NOMO-1 (cell line): ENCODE data around the gene PSIP1.
"Not testable (repeated sequence)": the region's sequence is repeated elsewhere in the genome, so short reads cannot be mapped to it uniquely, and the experiment has no call there.

Experiments used
- DNase-seq, 2 experiments: peaks; one replicate each; lab custom pipeline; 2025; ENCODE audit not compliant: unreplicated experiment in 2 of 2; lab: John Stamatoyannopoulos, UW

PSIP1 gene

DNA sequence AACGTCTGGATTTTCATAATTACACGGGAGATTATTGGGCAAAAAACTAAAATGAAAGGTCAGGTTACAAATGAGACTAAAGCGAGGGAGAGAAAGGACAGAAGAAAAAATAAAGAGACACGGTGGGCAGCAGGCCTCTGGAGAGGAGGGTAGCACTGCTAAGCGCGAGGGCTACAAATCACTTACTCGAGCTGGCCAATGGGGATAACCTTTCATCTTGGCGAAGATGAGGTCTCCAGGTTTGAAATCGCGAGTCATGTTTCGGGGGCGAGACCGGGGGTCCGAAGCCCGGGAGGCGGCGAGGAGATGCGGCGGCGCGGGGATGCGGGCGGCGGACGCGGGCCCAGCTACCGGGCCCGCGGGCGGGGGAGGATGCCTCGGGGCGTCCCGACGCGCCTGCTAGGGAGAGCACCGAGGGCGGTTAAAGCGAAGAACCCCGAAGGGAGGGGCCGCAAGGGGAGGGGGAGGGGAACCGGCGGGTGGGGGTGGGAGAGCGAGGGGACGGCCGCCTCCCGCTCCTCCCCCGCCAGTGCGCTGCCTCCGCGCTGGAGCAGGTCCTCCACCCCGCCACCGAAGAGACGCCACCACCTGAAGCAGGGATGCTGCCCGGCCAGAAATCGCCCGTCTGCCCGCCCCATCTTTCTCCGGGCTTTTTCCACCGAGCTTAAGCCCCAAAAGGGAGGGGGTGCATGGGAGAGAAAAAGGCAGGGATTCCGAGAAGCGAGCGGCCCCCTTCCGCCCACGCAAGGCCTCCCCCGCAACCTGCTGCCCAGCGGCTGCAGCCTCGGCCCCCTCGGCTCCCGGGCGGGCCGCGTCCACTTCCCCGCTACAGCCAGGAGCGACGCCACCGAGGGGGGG is 610 bp downstream of the PSIP1 start:
- no peak for DNase-seq

DNA sequence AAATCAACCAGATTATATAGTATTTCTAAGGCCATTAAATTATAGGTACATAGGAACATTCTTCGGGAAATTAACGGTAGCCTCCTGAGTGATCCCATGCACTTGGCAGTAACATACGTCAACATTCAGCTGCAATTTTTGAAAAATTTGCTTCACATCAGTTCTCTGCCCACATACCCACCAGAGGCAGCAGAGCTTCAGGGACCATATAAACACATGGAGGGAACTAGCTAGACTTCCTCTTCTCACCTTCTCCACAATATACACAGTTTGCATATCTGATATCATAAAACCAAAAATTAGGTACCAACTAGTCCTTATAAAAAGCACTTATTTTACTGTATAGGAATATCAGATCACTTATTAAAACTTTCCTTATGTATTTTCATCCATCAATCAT is 4.8 kb downstream of the PSIP1 start:
- DNase-seq, result no peak

DNA sequence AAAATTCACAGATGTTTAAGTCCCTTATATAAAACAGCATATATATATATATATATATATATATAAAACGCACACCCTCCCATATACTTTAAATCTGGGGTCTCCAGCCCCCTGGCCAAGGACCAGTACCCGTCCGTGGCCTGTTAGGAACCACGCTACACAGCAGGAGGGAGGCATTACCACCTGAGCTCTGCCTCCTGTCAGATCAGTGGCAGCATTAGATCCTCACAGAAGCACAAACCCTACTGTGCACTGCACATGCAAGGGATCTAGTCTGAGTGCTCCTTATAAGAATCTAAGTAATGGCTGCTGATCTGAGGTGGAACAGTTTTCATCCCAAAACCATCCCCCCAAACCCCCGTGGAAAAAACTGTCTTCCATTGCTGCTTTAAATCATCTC is 9.0 kb downstream of the PSIP1 start:
- DNase-seq, result no peak

DNA sequence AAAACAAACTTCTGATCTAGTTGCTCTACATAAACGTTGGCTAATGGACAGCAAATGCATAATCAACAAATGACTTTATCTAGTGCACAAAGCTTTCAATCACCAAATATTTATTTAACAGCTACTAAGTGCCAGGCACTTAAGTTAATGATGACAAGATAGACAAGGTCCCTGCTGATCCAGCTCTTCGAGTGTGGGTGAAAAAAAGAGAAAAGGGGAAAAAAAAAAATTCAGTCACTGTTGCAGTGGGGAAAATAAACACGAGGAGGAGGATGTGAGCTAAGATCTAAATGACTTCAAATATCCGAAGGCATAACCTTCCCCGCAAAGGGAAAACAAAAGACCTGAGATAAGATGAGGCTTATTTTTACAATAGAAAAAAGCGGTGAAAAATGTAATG is 9.6 kb downstream of the PSIP1 start:
- no peak for DNase-seq

DNA sequence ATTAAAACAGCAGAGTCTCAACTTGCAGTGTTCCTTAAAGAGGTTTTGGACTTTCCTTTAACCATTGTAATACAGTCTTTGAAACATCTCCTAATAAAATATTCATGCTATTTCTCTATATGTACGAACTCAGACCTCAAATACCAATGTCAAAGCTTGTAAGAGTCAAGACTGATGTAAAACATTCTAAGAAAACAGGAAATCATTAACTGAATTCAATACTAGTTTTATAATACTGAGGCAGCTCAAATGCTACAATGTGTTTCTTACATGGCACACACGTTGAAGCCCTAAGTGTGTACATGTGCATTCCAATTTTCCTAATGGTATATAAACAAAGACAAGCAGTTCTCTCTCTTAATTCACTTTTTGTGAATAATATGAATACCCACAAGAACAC is 11.6 kb downstream of the PSIP1 start:
- DNase-seq, result no peak

DNA sequence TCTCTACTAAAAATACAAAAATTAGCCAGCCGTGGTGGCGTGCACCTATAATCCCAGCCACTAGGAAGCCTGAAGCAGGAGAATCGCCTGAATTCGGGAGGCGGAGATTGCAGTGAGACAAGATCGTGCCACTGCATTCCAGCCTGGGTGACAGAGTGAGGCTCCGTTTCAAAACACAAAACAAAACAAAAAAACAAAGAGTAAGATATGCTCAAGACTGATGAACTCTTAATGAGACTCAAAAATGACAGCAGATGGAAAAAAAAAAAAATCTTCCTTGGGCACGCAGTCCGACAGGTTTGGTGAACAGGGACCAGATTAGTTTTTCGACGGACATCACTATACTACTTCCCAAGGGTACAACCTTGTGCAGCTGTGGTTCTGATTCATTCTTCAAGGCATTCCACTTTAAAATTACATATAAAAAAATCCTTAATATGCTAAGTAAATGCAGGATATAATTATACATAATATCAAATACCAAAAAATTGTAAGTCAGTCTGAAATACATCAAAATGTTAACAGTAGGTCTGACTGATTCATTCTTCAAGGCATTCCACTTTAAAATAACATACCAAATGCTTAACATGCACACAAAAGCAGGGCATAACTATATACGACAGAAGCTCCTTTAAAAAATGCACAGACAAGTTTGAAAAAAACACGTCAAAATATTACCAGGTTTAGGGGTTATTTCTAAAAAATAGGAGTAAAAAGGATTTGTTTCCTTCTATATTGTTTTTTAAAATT is 12.3 kb downstream of the PSIP1 start:
- DNase-seq, result no peak

DNA sequence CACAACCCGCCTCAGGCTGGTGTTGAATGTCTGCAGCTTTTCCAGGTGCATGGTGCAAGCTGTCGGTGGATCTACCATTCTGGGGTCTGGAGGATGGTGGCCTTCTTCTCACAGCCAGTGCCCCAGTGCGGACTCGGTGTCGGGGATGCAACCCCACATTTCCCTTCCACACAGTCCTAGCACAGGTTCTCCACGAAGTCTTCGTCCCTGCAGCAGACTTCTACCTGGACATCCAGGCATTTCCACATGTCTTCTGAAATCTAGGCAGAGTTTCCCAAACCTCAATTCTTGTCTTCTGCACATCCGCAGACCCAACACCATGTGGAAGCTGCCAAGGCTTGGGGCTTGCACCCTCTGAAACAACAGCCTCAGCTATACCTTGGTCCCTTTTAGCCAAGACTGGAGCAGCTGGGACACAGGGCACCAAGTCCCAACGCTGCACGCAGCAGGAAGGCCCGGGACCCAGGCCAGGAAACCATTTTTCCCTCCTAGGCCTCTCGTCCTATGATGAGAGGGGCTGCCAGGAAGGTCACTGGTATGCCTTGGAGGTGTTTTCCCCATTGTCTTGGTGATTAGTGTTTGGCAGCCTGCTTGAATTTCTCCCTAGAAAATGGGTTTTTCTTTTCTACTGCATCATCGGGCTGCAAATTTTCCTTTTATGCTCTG is 18.2 kb downstream of the PSIP1 start:
- DNase-seq, result no peak

DNA sequence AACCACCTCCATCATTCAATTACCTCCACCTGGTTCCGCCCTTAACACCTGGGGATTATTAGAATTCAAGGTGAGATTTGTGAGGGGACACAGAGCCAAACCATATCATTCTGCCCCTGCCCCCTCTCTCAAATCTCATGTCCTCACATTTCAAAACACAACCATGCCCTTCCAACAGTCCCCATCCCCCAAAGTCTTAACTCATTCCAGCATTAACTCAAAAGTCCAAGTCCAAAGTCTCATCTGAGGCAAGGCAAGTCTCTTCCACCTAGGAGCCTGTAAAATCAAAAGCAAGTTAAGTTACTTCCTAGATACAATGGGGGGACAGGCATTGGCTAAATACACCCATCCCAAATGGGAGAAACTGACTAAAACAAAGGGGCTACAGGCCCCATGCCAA is 18.8 kb downstream of the PSIP1 start:
- no peak for DNase-seq

DNA sequence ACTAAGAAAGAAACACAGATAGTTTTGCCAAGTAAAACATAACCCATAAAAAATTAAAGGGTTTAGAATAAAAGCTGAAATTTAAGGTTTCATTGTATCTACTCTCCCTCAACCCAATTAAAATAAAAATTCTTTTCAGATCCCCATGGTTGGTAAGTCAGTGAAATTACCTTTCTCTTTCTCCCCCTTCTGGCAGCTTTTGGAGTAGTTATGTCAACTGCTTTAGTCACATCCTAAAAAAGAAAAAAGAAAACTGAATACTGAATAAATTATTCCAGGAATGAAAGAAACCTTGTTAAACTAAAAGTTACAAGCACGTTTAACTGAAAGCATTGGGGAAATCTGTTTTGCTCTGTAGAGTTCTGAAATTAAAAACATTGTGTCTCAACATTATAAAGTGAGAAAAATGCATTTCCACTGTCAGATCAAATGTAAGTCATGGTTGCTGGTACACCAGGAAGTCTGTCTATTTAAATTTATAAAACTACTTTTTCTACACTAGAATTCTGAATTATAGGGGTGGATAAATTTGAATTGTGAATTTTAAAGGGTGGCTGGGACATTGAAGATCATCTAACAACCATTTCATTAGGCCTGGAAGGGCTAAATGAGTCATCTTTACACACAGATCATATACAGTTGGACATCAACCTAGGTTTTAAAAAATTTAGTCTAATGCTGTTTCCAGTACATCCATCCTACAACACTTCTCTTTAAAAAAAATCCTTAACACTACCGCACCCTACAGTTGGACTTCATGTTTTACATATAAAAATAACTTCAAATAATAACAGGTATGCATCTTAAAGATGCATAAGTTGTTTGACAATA is 24.7 kb downstream of the PSIP1 start:
- no peak for DNase-seq

DNA sequence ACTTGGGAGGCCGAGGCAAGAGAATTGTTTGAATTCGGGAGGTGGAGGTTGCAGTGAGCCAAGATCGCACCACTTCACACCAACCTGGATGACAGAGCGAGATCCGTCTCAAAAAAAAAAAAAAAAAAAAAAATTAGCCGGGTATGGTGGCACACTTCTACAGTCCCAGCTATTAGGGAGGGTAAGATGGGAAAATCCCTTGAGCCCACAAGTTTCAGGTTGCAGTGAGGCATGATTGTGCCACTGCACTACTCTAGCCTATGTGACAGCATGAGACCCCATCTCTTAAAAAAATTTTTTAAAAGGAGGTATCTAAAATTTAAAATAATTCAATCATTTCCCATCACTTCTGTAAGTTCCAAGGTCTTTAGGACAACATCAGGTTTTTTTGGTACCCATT is 26.0 kb downstream of the PSIP1 start:
- DNase-seq, result no peak

DNA sequence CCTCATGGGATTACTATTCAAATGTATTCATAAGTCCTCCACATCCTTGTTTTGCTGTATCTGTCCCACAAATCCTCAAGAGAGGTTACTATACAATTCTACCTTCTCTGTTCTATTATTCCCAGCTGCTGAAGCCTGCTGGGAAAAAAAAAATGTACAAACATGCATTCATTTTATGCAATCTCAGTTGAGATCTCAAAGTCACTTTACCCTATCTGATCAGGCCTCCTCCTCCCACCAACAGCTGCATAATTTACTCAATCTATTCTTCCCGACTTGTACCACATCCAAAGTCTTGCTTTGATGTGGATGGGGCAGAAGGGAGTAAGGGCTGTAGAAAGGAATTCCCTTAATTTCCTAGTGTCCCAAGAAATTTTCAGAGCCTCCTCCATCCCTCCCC is 28.6 kb downstream of the PSIP1 start:
- DNase-seq, result no peak

DNA sequence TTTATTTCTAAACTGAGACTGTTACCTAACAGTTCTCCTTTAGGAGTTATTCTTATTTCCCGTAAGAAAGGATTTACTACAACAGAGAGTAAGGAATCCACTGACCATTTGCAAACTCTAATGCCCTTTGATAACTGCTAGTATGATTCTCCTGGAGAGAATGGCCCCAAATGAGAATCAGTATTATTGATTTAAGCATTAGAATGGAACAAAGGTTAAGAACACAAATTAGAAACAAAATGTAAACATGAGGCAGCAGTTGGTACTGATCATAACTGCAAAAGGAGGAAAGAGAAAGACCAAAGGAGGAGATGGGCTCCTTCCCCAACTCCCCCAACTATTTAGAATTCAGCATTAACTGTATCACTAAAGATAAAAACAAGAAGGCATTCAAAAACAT is 30.7 kb downstream of the PSIP1 start:
- DNase-seq, result no peak

DNA sequence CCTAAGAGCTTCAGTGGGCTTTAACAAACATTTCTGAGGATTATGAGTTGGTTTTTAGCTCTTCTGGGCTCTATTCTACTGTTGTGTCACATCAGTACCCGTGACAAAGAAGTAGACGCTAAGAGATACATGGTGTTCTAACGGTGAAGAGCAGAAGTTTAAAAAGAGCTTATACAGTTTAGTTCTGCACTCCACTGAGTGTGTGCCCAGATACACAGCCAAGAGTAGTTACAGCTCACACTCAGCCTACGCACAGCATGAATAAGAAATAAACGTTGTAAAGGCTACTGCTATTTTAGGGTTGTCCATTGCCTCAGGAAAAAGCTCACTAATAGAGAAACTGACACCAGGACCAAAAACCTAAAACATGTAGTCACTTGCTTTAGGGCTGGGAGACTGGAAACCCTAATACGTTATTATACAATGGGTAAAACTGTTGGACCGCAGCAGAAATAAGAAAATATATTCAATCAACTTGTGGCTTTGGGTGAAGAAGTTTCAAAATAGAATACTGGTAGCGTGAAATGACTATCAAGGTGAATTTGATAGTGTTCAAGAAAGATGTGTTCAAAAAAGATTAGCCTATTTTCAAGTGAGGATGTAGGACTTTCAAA is 34.7 kb downstream of the PSIP1 start:
- no peak for DNase-seq

DNA sequence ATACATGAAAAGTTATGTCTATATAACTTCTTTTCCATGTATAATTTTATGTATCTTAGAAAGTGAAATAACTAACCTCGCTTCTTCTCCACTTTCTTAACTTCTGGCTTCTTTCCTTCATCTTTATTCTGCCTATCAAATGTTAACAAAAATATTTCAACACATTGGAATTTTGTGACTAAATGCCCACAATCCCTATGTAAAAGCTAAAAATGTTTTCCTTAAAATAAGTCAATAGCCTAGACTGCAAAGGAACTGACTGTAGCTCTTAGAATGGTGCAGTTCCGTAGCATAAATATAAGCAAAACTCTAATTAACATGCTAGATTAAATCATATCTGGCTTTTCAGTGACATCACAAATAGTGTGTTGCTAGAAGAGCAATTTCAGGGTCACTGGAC is 40.9 kb downstream of the PSIP1 start:
- DNase-seq, result no peak

DNA sequence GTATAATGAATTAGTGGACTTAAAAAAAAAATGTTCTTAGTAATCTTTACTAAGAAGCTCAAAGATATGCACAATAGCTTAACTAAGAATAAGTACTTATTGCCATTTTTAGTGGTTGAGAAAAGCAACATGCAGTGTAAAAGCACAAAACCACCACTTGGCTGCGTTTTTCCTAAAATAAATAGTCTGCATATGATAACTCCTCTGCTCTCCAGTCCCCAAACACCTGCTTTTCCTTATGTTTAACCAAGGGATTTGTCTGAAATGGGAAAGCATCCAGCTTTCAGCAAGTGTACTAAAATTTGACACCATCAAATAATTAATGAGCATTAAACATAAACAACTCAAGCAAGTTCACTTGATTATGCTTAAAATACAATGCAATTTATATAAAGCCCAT is 41.4 kb downstream of the PSIP1 start:
- no peak for DNase-seq

DNA sequence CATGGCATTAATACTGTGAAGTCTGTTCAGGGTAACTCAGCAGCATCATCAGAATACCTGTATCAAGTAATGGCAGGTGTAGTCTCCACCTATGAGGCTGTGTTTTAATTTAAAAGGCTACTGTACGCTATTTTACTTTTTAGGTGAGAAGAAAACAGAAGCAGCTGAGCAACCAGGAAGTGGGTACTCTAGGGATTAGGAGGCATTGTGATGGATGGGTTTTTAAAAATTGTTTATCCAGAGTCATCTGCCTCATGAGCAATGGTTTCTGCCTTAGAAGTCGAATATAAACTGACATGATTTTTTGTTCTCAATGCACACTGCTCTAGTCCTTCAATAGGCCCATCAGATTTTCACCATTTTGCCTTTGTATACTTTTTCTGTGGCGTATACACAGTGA is 42.6 kb downstream of the PSIP1 start:
- DNase-seq, result no peak

DNA sequence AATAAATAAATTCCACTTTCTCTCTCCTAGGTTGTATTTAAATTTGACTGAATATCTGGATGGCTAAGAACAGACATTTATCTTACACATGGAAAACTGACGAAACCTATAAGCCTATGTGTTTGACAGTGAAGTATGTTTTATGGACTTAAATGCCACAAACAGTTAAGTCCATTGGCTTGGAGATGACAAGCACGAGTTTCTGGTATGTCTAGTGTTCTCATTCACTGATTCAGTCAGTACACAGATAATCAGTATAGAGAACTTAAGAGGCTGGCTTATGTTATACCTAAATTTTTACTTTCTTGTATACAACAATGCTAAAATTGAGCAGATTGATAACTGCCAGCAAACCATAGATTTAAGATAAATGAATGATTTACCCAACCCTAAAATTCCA is 49.2 kb downstream of the PSIP1 start:
- no peak for DNase-seq

DNA sequence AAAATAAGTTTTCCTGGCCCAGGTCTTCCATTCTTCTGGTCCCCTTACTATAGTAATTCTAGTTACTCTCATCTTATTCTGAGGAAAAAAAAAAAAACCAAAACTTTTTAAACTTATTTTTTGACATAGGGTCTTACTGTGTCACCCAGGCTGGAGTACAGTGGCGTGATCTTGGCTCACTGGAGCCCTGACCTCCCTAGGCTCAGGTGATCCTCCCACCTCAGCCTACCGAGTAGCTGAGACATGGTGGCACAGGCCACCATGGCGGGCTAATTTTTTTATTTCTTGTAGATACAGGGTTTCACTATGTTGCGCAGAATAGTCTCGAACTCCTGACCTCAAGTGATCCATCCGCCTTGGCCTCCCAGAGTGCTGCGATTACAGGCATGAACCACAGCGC is 49.7 kb downstream of the PSIP1 start:
- no peak for DNase-seq

DNA sequence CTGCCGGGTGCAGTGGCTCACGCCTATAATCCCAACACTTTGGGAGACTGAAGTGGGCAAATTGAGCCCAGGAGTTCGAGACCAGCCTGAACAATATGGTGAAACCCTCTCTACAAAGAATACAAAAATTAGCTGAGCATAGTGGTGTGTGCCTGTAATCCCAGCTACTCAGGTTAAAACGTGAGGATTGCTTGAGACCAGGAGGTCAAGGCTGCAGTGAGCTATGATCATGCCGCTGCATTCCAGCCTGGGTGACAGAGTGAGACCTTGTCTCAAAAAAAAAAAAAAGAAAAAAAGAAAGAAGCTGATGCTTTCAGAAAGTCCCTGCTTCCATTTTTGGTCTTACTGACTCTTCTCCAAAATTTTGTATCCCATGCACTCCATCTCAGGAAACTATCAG is 56.8 kb downstream of the PSIP1 start:
- no peak for DNase-seq

DNA sequence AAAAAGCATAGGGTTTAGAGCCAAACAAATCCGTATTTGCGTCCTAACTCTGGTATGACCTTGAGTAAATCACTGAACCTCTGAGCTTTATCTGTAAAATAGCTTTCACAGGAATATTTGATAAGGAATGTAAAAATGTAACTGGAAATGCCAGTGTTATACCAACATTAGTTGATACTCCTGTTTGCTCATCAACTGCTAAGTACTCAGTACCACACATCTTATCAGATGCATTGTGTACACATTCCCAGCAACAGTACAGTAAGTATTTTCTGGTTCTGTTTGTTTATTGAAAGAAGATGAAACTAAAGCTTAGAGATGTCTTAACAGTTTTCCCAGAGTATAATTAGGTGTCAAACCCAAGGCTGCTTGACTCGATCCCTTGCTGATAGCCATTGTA is 66.6 kb downstream of the PSIP1 start:
- no peak for DNase-seq

DNA sequence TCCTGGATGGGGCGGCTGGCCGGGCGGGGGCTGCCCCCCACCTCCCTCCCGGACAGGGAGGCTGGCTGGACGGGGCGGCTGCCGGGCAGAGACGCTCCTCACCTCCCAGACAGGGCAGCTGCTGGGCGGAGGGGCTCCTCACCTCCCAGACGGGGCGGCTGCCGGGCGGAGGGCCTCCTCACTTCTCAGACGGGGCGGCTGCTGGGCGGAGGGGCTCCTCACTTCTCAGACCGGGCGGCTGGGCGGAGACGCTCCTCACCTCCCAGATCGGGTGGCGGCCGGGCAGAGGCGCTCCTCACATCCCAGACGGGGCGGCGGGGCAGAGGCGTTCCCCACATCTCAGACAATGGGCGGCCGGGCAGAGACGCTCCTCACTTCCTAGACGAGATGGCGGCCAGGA is 68.5 kb downstream of the PSIP1 start:
- not testable (repeated sequence) for DNase-seq
